Sciatic nerve (tissue), 2 donors: Measurements from ENCODE around the gene GSTT2B. TPM values are rescaled to one million over a fixed set of nuclear protein-coding genes. Genes with fewer than 3 reads are reported as not detected.
A peak's percentile ranks its signal among the peaks of the same experiment; 100 is the strongest.
"Not testable (repeated sequence)": the region's sequence is repeated elsewhere in the genome, so short reads cannot be mapped to it uniquely, and the experiment has no call there.

Source experiments
- ATAC-seq: fragments of 200-7000 bp; cut with Tn5 transposase; one replicate; pipeline ENCODE4 v1.9.1; 2020; ENCODE audit warnings: mild to moderate bottlenecking, moderate library complexity
- DNase-seq: peaks from one replicate; pipeline ENCODE4 v3.0.0-alpha.2; 2020; ENCODE audit warnings: low spot score
- intact Hi-C: fragments of 100-400 bp; cut with DNase I; formaldehyde crosslinking; loops from one replicate; pipeline ENCODE4 v1.14.2; 2022
- total RNA-seq: library from RNA; stranded (reverse); fragmentation: NEBNext Ultra II Directional; extraction: Animal tissue kit (Norgen Biotek cat#: 25700); gene quantifications from one replicate; pipeline ENCODE4 v1.2.1, GENCODE V29; 2021
- donor health status: DM: no; HTN: no; CAD: no.
- donor health status: DM: no; HTN: no; CAD: no.

GSTT2B gene
- total RNA-seq, 1 donor from 2014 or later, result 19.5 TPM

DNA sequence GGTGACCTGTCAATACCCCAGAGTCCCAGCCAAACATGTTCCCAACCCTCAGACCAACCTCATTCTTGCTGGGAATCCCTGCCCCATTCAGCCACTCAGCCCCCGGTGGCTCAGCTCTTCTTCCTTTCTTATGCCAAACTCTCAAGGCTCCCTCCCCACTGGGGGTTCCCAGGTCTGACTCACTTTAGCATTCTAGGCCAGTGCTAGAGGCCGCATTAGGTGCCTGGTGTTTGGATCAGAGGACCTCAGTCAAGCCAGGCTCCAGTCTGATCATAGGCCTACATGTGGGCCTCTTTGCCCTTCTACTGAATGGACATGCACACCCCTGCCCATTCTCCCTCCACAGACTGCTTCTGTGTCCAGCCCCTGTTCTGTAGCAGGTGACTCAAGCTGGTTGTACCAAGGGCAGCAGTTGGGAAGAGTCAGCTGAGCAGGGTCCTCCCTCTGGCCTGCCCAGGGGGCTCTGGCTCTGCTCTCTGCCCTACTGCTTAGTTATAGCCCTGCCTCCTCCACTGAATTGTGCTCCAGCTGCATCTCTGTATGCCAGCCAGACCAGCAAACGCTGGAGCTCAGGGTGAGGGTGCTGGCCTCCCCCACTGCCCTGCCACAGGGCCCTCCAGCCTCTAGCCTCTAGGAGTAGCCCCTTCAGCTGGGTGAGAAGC lies 28.7 kb upstream of the GSTT2B start:
- DNase-seq, intact Hi-C loops, ATAC-seq: not testable (repeated sequence)

GRCh38 chr22:23986538-23987178 lies 25.7 kb upstream of the GSTT2B start:
- ATAC-seq, intact Hi-C loops, DNase-seq: not testable (repeated sequence)

GRCh38 chr22:23986089-23986488 lies 25.1 kb upstream of the GSTT2B start:
- intact Hi-C loops, DNase-seq, ATAC-seq: not testable (repeated sequence)

DNA sequence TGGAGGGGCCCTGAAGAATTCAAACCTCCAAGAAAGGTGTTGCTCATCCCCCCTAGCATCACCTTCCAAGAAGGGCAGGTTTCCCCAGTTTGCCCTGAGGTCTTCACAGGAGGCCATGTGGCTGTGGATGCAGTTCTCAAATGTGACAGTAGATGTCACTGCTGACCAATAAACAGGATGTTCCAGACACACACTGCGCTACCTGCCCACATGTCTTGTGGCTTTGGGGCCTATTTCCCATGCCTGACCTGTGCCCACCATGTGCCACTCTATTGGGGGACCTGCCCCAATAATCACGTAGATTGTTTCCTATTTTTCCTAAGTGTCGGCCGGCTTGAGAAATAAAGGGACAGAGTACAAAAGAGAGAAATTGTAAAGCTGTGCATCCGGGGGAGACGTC lies 23.4 kb upstream of the GSTT2B start:
- DNase-seq (no peak), ATAC-seq (peak; percentile 68)
- intact Hi-C loops, result no loop called here

DNA sequence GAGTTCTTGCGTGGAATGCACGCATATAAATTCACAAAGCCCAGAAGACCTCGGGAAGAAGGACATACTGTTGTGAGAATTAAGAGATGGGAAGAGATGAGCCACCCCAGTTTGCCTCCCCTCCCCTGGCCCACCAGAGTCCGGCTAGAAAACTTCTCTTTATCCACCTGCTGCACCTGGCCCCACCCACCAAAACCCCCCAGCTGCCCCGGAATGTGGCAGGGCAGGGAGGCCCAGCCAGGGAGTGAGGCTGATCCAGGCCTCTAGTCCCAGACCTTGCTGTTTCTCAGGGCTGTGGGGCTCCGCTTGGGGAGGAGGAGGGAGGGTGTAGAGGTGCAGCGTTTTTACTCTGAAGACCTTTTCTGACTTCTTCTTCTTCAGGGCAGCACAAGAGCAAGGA lies 19.6 kb upstream of the GSTT2B start:
- DNase-seq, intact Hi-C loops, ATAC-seq: not testable (repeated sequence)

- intact Hi-C loops, DNase-seq: not testable (repeated sequence)
- ATAC-seq, result peak; percentile 84
Measured at GRCh38 chr22:23979557-23980240, 18.7 kb upstream of the GSTT2B start, which contains the start of gene GSTT2. TSS of gene GSTT2 (plus strand) at chr22:23980134.

DNA sequence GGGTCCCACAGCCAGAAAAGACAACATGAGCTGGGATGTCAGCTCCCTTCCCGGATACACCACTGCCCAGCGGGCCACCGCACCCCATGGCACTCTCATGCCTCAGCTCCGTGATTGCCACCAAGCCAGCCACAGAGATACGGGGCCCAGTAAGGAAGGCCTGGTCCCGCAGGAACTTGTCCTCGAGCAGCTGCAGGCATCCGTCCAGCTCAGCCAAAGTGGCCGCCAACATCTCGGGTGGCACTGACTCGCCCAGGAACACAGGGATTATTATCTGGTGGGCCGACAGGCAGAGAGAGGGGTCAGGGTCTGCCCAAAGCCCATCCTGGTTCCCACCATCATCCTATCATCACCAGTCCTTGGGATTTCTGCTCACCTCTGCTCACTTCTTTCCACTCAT lies 16.3 kb upstream of the GSTT2B start:
- ATAC-seq, intact Hi-C loops: not testable (repeated sequence)

DNA sequence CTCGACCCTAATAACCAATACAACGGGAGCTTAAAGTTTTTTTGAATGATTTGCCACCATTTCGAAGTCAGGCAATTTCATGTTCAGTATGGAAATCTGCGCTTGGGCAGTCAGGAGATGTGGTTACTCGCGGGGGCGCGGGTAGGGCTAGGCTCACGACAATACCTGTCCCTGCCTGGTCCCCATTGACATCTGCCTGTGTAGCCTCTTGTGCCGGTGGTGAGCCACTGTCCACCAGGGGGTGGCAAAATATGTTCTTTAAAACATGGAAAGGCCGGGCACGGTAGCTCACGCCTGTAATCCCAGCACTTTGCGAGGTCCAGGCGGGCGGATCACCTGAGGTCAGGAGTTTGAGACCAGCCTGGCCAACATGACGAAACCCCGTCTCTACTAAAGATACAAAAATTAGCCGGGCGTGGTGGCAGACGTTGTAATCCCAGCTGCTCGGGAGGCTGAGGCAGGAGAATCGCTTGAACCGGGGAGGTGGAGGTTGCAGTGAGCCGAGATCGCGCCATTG lies 13.9 kb upstream of the GSTT2B start:
- ATAC-seq, result peak; percentile 2
- intact Hi-C loops, DNase-seq: not testable (repeated sequence)

More for the DNA sequence above, 16.3 kb upstream of the GSTT2B start:
- not testable (repeated sequence) for DNase-seq

GRCh38 chr22:23974345-23974744 lies 13.3 kb upstream of the GSTT2B start, which contains the start of gene DDT:
TSS of gene DDT (minus strand) at chr22:23974441. CDS start at chr22:23974414, 27 bp downstream.
- DNase-seq, intact Hi-C loops: not testable (repeated sequence)
- peak; percentile 99 for ATAC-seq

DNA sequence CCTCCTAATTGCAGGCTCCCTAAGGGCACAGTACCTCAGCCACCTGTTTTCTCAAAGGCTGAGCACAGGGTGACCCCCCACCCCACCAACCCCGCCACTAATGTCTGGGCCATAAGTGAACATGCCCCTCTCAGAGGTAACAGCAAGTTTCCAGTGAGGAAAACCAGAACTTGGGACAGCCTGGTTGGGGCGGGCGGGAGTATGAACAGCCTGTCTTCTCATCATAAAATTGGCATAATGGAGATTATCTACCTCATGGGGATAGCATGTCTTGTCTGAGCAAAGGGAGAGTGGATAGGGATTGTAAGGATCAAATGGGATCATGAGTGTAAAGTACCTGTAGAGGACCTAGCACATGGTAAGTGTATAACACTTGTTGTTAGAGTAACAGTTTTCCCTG lies 10.9 kb upstream of the GSTT2B start:
- ATAC-seq, DNase-seq, intact Hi-C loops: not testable (repeated sequence)

GRCh38 chr22:23970816-23971486 lies 10.0 kb upstream of the GSTT2B start:
- no peak for ATAC-seq
- intact Hi-C loops, result no loop called here
- no peak for DNase-seq

DNA sequence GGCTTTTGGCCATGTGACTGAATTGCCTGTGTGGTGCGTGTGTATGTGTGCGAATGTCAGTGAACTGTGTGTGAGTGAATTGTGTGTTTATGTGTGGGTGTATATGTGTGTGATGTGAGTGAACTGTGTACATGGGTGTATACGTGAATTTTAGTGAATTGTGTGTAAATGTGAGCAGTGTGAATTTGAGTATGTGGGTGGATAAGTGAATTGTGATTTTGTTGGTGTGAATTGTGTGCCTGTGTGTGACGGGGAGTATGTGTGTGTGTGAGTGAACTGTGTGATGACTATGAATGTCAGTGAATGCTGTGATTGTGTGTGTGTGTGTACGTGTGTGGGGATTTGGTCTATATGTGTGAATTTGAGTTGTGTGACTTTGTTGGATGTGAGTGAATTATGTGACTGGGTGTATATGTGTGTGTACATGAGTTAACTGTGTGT lies 9.2 kb upstream of the GSTT2B start:
- ATAC-seq (no peak), DNase-seq (no peak)
- intact Hi-C loops, result no loop called here

DNA sequence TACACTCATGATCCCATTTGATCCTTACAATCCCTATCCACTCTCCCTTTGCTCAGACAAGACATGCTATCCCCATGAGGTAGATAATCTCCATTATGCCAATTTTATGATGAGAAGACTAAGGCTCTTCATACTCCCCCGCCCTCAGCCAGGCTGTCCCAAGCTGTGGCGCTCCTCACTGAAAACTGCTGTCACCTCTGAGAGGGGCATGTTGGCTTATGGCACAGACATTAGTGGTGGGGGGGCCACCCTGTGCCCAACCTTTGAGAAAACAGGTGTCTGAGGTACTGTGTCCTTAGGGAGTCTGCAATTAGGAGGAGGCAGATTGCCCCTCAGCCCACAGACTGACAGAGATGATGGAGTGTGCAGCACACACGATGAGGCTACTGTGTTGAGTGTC lies 8.1 kb upstream of the GSTT2B start:
- DNase-seq (no peak), ATAC-seq (no peak)
- intact Hi-C loops, result no loop called here

GRCh38 chr22:23966568-23966967 lies 5.6 kb upstream of the GSTT2B start, which contains the start of gene DDTL:
TSS of gene DDTL (plus strand) at chr22:23966888. CDS start at chr22:23966915, 27 bp downstream.
- ATAC-seq, result peak; percentile 99
- DNase-seq, intact Hi-C loops: not testable (repeated sequence)

DNA sequence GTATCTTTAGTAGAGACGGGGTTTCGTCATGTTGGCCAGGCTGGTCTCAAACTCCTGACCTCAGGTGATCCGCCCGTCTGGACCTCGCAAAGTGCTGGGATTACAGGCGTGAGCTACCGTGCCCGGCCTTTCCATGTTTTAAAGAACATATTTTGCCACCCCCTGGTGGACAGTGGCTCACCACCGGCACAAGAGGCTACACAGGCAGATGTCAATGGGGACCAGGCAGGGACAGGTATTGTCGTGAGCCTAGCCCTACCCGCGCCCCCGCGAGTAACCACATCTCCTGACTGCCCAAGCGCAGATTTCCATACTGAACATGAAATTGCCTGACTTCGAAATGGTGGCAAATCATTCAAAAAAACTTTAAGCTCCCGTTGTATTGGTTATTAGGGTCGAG lies 5.1 kb upstream of the GSTT2B start:
- peak; percentile 4 for ATAC-seq
- intact Hi-C loops, DNase-seq: not testable (repeated sequence)

- DNase-seq (peak; percentile 89), ATAC-seq (peak; percentile 85)
- intact Hi-C loops, result not testable (repeated sequence)
Measured at GRCh38 chr22:23956301-23956900, 4.6 kb downstream of the GSTT2B start.

DNA sequence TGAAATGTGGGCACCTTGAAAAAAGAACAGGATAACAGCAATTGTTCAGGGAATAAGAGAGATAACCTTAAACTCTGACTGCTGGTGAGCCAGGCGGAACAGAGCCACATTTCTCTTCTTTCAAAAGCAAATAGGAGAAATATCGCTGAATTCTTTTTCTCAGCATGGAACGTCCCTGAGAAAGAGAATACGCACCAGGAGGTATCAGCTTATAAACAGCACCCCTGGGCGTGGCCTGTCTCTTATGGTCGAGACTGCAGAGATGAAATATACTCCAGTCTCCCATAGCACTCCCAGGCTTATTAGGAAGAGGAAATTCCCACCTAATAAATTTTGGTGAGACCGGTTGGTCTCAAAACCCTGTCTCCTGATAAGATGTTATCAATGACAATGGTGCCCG lies 5.1 kb downstream of the GSTT2B start:
- DNase-seq, ATAC-seq, intact Hi-C loops: not testable (repeated sequence)

- ATAC-seq, intact Hi-C loops: not testable (repeated sequence)
Measured at GRCh38 chr22:23954991-23955305, 6.0 kb downstream of the GSTT2B start.

More at GRCh38 chr22:23954991-23955305, 6.0 kb downstream of the GSTT2B start:
- not testable (repeated sequence) for DNase-seq
